Esophagus squamous epithelium (tissue), 5 donors: ENCODE measurements around the gene NUDCD3. TPM values are rescaled to one million over a fixed set of nuclear protein-coding genes. Genes with fewer than 3 reads are reported as not detected.

Source experiments
- DNase-seq: peaks from one replicate; lab custom pipeline; 2025; lab: John Stamatoyannopoulos, UW
- H3K27ac ChIP-seq, 4 donors: fragments of 200-600 bp; sonication (generic); one replicate each; pipeline ENCODE4 v1.5.1; 2016 to 2019; ENCODE audit warnings: mild to moderate bottlenecking in 1 of 4
- H3K27me3 ChIP-seq, 4 donors: fragments of 200-600 bp; sonication (generic); 1 replicate in 3 of 4; 2 replicates in 1 of 4; pipeline versions ENCODE4 v1.5.1 to v1.6.0; 2017 to 2021; ENCODE audit warnings: antibody characterized with exemption in 1 of 4
- H3K36me3 ChIP-seq, 3 donors: fragments of 200-600 bp; sonication (generic); one replicate each; pipeline ENCODE4 v1.5.1; 2016 to 2019
- H3K4me1 ChIP-seq, 3 donors: fragments of 200-600 bp; sonication (generic); one replicate each; pipeline ENCODE4 v1.5.1; 2017 to 2019
- H3K4me3 ChIP-seq, 4 donors: fragments of 200-600 bp; sonication (generic); 1 replicate in 3 of 4; 2 replicates in 1 of 4; pipeline ENCODE4 v1.5.1; 2016 to 2019; ENCODE audit warnings: mild to moderate bottlenecking in 2 of 4, moderate library complexity in 1 of 4
- H3K9me3 ChIP-seq, 3 donors: fragments of 200-600 bp; sonication (generic); one replicate each; pipeline ENCODE4 v1.5.1; 2016 to 2019
- CTCF ChIP-seq, 6 experiments: fragments of 450-650 bp in 4 of 6; fragments of 200-600 bp in 2 of 6; sonication (generic) in 2 of 6; IDR thresholded peaks; one replicate each; pipeline ENCODE4 v1.5.1; 2016 to 2019; ENCODE audit warnings: antibody characterized with exemption in 6 of 6, mild to moderate bottlenecking in 4 of 6, moderate library complexity in 4 of 6
- POLR2A ChIP-seq, 4 donors: fragments of 450-650 bp; IDR thresholded peaks; one replicate each; pipeline ENCODE4 v1.6.1; 2017; ENCODE audit warnings: antibody characterized with exemption in 4 of 4, mild to moderate bottlenecking in 4 of 4, moderate library complexity in 3 of 4
- WGBS, 2 donors: methylation state at CpG; one replicate each; pipeline ENCODE4 v1.1.5; 2018; 5-methylcytosine and 5-hydroxymethylcytosine counted together
- intact Hi-C: fragments of 100-400 bp; cut with DNase I; formaldehyde crosslinking; loops from one replicate; pipeline ENCODE4 v1.15.0; 2022
- total RNA-seq, 4 donors: library from RNA; depleted of rRNA; stranded (reverse); fragments of >200 nt; gene quantifications; one replicate each; pipeline ENCODE4 v1.1.0, GENCODE V29; 2016
- donor health status: DM: yes; HTN: yes; CAD: no.

The NUDCD3 gene
- total RNA-seq, 4 donors from 2014 or later = 33.5 to 54.0 (median 47.0) TPM

GRCh38 chr7:44486693-44487092, 3.8 kb downstream of the NUDCD3 start:
- Histone ChIP-seq H3K27ac (peak overlapping the region; percentile 3 to 76 (median 26)), H3K4me3 (no peak overlapping the region), H3K9me3 (peaks cover 0 to 8% (median 0%) of the 10 kb centered on the region in 3 donors), H3K4me1 (peaks cover 6 to 58% (median 31%) of the 10 kb centered on the region in 3 donors), H3K36me3 (peaks cover 13 to 36% (median 26%) of the 10 kb centered on the region in 3 donors), H3K27me3 (no peaks in the 10 kb centered on the region)
- DNase-seq = no peak
- TF ChIP-seq POLR2A (IDR thresholded peaks at IDR 0.05) (no peak), CTCF (IDR thresholded peaks at IDR 0.05) (peak in 2 of 6 experiments; percentile 14 to 35)
- intact Hi-C loops = loop anchor here (5.0 kb wide), 1 partner anchor 81 kb away; no protein-coding TSS in a partner anchor
- 90 to 100% methylated on average over 1 of the region's 1 CpG for WGBS, 2 donors

- peaks cover 6 to 55% (median 31%) of the 10 kb centered on the region in 3 donors for H3K4me1 ChIP-seq
- no peak overlapping the region for H3K4me3 ChIP-seq
- H3K9me3 ChIP-seq = peaks cover 0 to 8% (median 0%) of the 10 kb centered on the region in 3 donors
- peaks cover 16 to 43% (median 26%) of the 10 kb centered on the region in 3 donors for H3K36me3 ChIP-seq
- WGBS, 2 donors = 82 to 87% methylated on average over 4 of the region's 4 CpGs
- intact Hi-C loops = loop anchor here (5.0 kb wide), 1 partner anchor 81 kb away; no protein-coding TSS in a partner anchor
- no peak overlapping the region for H3K27ac ChIP-seq
- TF ChIP-seq CTCF (IDR thresholded peaks at IDR 0.05) = no peak
- TF ChIP-seq POLR2A (IDR thresholded peaks at IDR 0.05) = no peak
- H3K27me3 ChIP-seq = no peaks in the 10 kb centered on the region
- no peak for DNase-seq
Observed at GRCh38 chr7:44486001-44486400, 4.5 kb downstream of the NUDCD3 start.

- intact Hi-C loops = loop anchor here (5.0 kb wide), 1 partner anchor 83 kb away; no protein-coding TSS in a partner anchor
- WGBS, 2 donors = 85 to 94% methylated on average over 5 of the region's 5 CpGs
- TF ChIP-seq POLR2A (IDR thresholded peaks at IDR 0.05) (no peak), CTCF (IDR thresholded peaks at IDR 0.05) (no peak)
- DNase-seq = no peak
- H3K36me3 ChIP-seq = peaks cover 20 to 56% (median 26%) of the 10 kb centered on the region in 3 donors
- H3K27ac ChIP-seq = no peak overlapping the region
- no peaks in the 10 kb centered on the region for H3K27me3 ChIP-seq
- H3K4me3 ChIP-seq = no peak overlapping the region
- H3K4me1 ChIP-seq = peaks cover 6 to 52% (median 31%) of the 10 kb centered on the region in 3 donors
- peaks cover 0 to 8% (median 0%) of the 10 kb centered on the region in 3 donors for H3K9me3 ChIP-seq
Observed at GRCh38 chr7:44484482-44485313, 5.8 kb downstream of the NUDCD3 start.

- Histone ChIP-seq H3K9me3 (peaks cover 0 to 8% (median 0%) of the 10 kb centered on the region in 3 donors), H3K4me3 (no peak overlapping the region), H3K27ac (no peak overlapping the region), H3K4me1 (peaks cover 4 to 33% (median 13%) of the 10 kb centered on the region in 3 donors), H3K36me3 (peaks cover 26 to 75% (median 31%) of the 10 kb centered on the region in 3 donors), H3K27me3 (no peaks in the 10 kb centered on the region)
- no peak for DNase-seq
- intact Hi-C loops = no loop called here
- TF ChIP-seq POLR2A (IDR thresholded peaks at IDR 0.05) (no peak), CTCF (IDR thresholded peaks at IDR 0.05) (no peak)
- WGBS, 2 donors = 93 to 100% methylated on average over 2 of the region's 2 CpGs
Observed at GRCh38 chr7:44482502-44483485, 7.7 kb downstream of the NUDCD3 start.
